GM19467 (cell line): ENCODE results near the gene ARHGAP22.

ENCODE experiments used
- ATAC-seq: cut with Tn5 transposase; IDR thresholded peaks from one replicate; pipeline ENCODE4 v1.9.1; 2021; ENCODE audit warnings: mild to moderate bottlenecking, moderate library complexity; ENCODE audit not compliant: unreplicated experiment

Gene ARHGAP22

GRCh38 chr10:48608279-48608681 is 3.4 kb upstream of the ARHGAP22 start:
- ATAC-seq: peak; percentile 83

DNA sequence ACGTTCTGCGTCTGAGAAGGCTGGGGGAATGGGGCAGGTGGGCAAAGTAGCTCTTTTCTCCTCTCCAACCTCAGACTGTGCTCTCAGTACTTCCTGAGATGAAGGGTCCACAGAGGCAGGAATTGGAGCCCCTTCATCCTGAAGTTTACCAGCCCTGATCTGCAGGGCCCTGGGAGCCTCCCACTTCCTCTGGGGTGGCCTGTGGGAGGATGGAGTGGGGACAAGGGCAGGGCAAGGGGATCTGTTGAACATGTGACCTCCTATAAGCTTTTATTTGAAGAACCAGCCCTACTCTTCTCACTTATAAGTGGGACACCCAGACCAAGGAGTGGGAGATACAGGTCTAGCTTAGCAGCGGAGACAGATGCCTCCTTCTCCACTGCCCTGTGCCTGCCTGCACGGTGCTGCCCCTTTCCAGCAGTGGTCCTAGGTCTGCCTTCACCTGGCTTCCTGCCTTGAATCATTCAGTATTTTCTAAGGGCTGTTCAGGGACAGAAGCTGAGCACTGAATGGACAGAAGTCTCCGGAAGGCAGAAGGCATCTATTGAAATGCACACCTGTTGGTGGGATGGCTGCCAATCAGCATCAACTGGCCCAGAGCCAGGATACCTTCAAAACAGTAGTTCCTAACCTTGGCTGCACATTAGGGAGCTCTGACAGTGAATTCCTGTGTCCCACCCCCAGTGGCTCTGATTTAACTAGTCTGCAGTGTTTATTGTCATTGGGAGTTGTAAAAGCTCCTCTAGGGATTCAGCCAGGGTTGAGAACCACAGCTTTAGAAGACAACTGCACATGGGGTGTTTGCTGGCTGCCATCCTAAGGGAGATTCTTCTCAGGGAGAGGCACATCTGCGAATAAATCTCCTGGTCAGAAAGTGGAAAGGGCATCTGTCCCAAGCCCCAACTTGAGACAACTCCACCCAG is 2.7 kb upstream of the ARHGAP22 start:
- ATAC-seq: no peak

- no peak for ATAC-seq
These were observed 1.9 kb upstream of the ARHGAP22 start for GRCh38 chr10:48606530-48607355.

GRCh38 chr10:48605786-48606529 is 1.1 kb upstream of the ARHGAP22 start:
- ATAC-seq: no peak

DNA sequence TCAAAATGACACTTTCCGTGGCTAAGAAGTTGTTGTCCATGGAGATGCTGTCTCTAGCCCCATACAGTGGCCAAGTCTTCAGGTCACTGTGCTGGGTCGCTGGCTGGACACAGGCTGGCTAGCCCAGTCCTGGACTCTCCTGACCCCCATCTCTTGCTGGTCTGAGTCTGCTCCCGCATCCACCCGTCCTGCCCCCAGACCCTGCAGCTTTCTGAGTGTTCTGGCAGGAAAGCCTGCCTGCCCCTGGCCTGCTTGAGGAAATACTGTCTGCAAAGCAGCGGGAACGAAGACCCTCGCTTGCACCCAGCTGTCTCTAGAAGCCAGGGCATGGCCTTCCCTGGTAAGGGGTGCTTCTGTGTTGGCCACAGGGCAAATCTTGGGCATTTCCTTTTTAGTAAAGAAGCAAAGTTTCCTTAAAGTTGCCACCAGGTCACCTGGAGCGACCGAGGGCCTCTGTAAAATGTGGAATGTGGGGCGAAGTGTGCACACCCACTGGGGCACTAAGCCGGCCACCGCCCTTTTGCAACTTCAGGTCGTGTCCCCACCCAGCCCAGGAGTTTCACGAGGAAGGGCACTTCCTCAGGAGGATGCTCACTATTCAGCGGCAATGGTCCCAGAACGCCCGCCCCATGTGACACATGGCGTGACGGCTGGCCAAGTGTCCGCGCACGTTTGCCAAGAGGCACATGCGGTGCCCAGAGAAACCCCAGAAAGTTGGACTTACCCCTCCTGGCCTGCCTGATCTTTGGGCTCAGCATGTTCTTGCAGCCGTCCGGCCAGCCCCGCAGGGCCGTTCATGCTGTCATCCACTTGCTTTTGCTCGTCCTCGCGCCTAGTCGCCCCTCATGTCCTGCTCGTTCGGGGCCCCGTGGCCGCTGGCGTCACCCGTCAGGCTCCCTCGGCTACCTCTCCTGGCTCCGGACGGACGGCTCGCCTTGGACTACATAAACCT is 558 bp downstream of the ARHGAP22 start:
- ATAC-seq: no peak

GRCh38 chr10:48603421-48604038 is 1.3 kb downstream of the ARHGAP22 start:
- ATAC-seq: no peak

GRCh38 chr10:48602401-48603135 is 2.3 kb downstream of the ARHGAP22 start:
- no peak for ATAC-seq

DNA sequence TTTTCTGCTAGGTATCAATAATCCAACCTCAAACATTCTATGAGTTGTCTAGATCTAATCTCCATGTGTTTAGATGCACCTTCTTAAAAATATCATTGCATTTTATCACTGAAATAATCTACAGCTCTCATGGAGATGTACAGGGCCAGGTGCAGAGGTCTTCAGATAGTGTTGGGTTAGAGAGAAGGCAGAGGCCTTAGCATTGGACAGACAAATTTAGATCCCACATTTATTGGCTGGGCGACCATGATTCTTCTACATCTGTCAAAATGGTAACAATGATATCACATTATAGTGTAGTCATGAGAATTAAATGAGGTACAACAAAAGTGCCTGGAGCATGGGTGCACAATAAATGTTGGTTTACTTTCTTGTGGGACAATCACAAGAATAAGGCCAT is 3.1 kb downstream of the ARHGAP22 start:
- no peak for ATAC-seq

DNA sequence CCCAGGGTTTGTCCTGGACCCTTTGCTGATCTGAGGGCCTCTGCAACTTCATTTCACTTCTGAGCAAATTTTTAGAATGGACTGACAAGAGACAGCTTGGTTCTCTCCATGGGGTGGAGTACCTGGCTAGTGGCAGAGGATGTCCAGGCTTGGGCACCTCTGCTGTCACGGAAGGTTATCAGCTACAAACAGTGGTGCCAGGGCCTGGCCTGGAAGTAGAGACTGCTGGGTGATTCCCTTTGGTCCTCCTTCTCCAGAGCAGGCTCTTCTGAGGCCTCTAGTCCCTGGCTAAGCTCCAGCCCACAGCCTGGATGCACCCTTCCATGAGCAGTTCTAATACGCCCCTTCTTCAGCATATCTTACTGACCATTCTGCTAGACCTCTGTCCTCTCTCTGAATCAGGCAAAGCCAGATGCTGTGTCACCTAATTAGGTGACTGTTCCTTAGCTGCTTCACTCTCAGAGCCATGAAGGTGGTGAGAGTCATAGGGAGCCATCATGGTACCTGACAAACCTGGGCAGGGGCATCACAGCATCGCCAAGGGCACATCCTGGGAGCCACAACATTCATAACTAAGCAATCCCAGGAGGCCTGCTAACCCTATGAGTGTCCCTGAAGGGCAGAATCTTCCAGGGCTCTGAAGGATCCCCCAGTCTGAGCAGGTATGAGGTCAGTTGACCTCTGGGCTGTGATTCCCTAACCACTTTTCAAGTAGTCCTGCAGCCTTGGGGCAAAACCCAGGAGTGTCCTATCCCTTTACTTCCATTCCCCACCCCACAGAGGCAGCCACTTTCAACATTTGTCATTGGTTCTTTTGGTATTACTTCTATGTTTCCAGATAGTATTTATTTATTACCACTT is 4.0 kb downstream of the ARHGAP22 start:
- no peak for ATAC-seq

- ATAC-seq: no peak
These were observed 5.1 kb downstream of the ARHGAP22 start for GRCh38 chr10:48599830-48600134.

- ATAC-seq: no peak
These were observed 5.7 kb downstream of the ARHGAP22 start for GRCh38 chr10:48598936-48599829.

DNA sequence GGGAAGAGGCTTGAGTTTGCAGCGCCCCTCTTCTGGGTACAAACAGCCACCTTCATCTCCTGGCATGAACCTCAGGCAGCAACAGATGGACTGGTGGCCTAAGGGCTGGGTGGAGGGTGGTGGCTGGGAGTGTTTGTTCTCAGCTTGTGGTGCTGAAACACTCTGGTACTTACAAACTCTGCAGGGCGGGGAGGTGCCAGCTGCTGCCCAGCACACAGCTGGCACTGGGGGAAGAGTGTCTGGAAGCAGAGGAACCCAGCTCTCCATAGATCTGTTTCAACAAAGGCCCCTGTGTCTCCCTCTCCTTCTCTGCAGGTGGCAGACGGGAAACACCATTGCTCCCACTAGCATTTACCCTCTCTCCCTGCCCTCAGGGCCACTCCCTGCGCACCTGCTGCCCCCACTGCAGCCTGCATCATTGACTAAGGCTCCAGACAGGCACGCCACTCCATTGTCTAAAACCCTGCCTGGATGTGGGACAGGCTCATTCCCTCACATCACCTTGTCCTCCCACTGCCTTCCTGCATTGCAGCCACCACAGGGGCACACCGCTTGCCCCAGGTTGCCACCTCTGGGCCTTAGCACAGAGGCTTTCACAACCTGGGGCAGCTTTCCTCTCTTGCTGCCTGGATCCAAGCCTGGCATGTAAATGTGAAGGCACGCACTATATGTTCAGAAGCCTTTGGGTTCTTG is 6.5 kb downstream of the ARHGAP22 start:
- no peak for ATAC-seq

- no peak for ATAC-seq
These were observed 9.3 kb downstream of the ARHGAP22 start for GRCh38 chr10:48595539-48595932.

- ATAC-seq: no peak
These were observed 9.9 kb downstream of the ARHGAP22 start for GRCh38 chr10:48594803-48595538.

DNA sequence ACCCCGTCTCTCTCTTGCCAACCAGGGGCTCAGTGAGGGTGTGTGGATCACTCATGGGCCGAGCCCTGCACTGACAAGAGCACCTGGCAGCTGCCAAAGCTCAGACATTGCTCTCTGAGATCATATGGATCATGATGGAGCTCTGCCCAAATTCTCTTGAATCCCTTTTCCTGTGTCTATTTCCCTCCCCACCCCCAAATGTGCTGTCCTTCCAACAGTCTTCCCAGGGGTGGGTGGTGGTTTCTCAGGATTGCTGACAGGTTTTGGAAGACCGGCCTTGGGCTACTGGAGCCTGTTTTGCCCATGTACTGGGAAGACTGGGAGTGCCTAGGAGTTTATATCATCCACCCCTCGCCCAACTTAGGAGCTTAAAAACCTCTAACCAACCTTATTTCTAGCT is 10.5 kb downstream of the ARHGAP22 start:
- no peak for ATAC-seq

DNA sequence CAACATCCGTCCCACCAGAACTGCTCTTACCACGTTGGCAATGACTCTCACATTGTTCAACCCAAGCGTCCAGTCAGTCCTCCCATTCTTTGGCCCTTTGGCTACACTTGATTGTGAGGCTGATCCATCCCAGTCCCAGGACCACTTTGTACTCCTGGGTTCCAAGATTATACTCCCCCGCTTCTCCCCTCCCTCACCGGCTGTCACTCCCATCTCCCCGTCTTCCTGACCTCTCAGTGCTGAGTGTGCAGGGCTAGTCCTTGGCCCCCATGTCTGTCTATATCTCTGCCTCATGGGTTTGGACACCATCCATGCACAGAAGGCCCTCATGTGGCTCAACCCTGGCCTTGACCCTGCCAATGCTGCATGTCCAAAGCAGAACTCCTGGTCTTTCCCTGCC is 12.5 kb downstream of the ARHGAP22 start:
- ATAC-seq: no peak
